CD4-positive, alpha-beta T cell treated with Interleukin-6 at 100 ng/mL for 8 hours (primary cell): ENCODE measurements around the gene RCAN1.
"Not testable (repeated sequence)": the region's sequence is repeated elsewhere in the genome, so short reads cannot be mapped to it uniquely, and the experiment has no call there.

Experiments used
- DNase-seq: peaks from one replicate; pipeline ENCODE4 v3.0.0-alpha.2; 2020; ENCODE audit warnings: mixed read lengths, low spot score

RCAN1 gene

GRCh38 chr21:34514576-34515115 is 100.3 kb downstream of the RCAN1 start:
- no peak for DNase-seq

GRCh38 chr21:34513129-34513675 is 101.7 kb downstream of the RCAN1 start:
- DNase-seq: no peak

GRCh38 chr21:34511787-34512455 is 103.0 kb downstream of the RCAN1 start, which contains the start of gene KCNE1:
Gene KCNE1 (minus strand): TSS chr21:34512210. CDS start chr21:34449634, 62,576 bp downstream.
- no peak for DNase-seq

- no peak for DNase-seq
Observed at GRCh38 chr21:34511181-34511580, 103.7 kb downstream of the RCAN1 start.

GRCh38 chr21:34510148-34511142 is 104.5 kb downstream of the RCAN1 start:
- no peak for DNase-seq

GRCh38 chr21:34509151-34509550 is 105.8 kb downstream of the RCAN1 start:
- DNase-seq: no peak

GRCh38 chr21:34504595-34504994 is 110.3 kb downstream of the RCAN1 start:
- DNase-seq: no peak

- no peak for DNase-seq
Observed at GRCh38 chr21:34502480-34503106, 112.3 kb downstream of the RCAN1 start.

- DNase-seq: no peak
Observed at GRCh38 chr21:34501716-34502115, 113.2 kb downstream of the RCAN1 start.

- no peak for DNase-seq
Observed at GRCh38 chr21:34500191-34500590, 114.7 kb downstream of the RCAN1 start.

GRCh38 chr21:34499116-34499515 is 115.8 kb downstream of the RCAN1 start:
- DNase-seq: no peak

- DNase-seq: no peak
Observed at GRCh38 chr21:34498623-34499022, 116.3 kb downstream of the RCAN1 start.

GRCh38 chr21:34483854-34484253 is 131.1 kb downstream of the RCAN1 start:
- DNase-seq: not testable (repeated sequence)

- not testable (repeated sequence) for DNase-seq
Observed at GRCh38 chr21:34483435-34483834, 131.5 kb downstream of the RCAN1 start.

GRCh38 chr21:34467333-34467732 is 147.6 kb downstream of the RCAN1 start:
- DNase-seq: not testable (repeated sequence)
